HepG2 (cell line): Measurements from ENCODE around the gene THRB. TPM values are rescaled to one million over a fixed set of nuclear protein-coding genes. Genes with fewer than 3 reads are reported as not detected.

ENCODE experiments used
- ATAC-seq: fragments of 200-7000 bp; cut with Tn5 transposase; 3 replicates; pipeline ENCODE4 v1.9.1; 2020; ENCODE audit warnings: mild to moderate bottlenecking, moderate library complexity
- BruUV-seq: library from RNA; stranded (reverse); fragments of 400-500 nt; replicated peaks from 2 replicates; lab custom pipeline; 2021; lab: Mats Ljungman, UMichigan
- CTCF ChIA-PET: fragments of 300-600 bp; formaldehyde crosslinking; extraction: SDS; loops from one replicate; lab custom pipeline; 2021; ENCODE audit warnings: low total read pairs, inconsistent platforms, low intra/inter-chr PET ratio; lab: Yijun Ruan, JAX
- POLR2A ChIA-PET: fragments of 350-600 bp; sonication (Branson Sonifier 250); formaldehyde crosslinking; loops from one replicate; lab custom pipeline; 2020; ENCODE audit warnings: antibody characterized with exemption, inconsistent platforms; lab: Yijun Ruan, JAX
- DNase-seq: peaks from one replicate; pipeline ENCODE4 v3.0.0-alpha.2; 2015; ENCODE audit warnings: low spot score
- FAIRE-seq: peaks from 3 replicates; lab custom pipeline; 2011; peaks lifted over from hg19 to GRCh38; lab: Jason Lieb, UNC
- H2AFZ ChIP-seq: one replicate; pipeline ENCODE4 v1.6.1; 2011; ENCODE audit warnings: low read length, inconsistent platforms
- H3K27ac ChIP-seq: fragments of 300-600 bp; 3 replicates; pipeline ENCODE4 v1.8.0; 2011; ENCODE audit warnings: mixed run types, mild to moderate bottlenecking, mixed read lengths, low read length, inconsistent platforms; ENCODE audit not compliant: insufficient read depth; ENCODE audit errors: extremely low read length
- H3K27me3 ChIP-seq, 2 experiments: fragments of 200-600 bp in 1 of 2; 2 replicates in 1 of 2; 3 replicates in 1 of 2; pipeline versions ENCODE4 v1.6.0 to v1.8.0; 2011; ENCODE audit warnings: low read length in 2 of 2, mild to moderate bottlenecking in 2 of 2, moderate library complexity in 2 of 2, inconsistent platforms in 1 of 2; ENCODE audit not compliant: insufficient read depth in 2 of 2, control insufficient read depth in 1 of 2
- H3K36me3 ChIP-seq, 2 experiments: fragments of 200-600 bp in 1 of 2; replicated peaks in 1 of 2; 2 replicates in 1 of 2; 3 replicates in 1 of 2; pipeline versions ENCODE4 v1.5.1 to v1.8.0; 2011; ENCODE audit warnings: low read length in 2 of 2, inconsistent platforms in 1 of 2; ENCODE audit not compliant: insufficient read depth in 2 of 2, control insufficient read depth in 1 of 2
- H3K4me1 ChIP-seq: 2 replicates; pipeline ENCODE4 v1.5.1; 2012; ENCODE audit warnings: low read length, inconsistent platforms; ENCODE audit not compliant: insufficient read depth
- H3K4me2 ChIP-seq: 2 replicates; pipeline ENCODE4 v1.6.0; 2011; ENCODE audit warnings: low read depth, low read length, inconsistent platforms
- H3K4me3 ChIP-seq, 3 experiments: fragments of 200-600 bp in 1 of 3; sonication (generic), shearing (Covaris generic) in 1 of 3; replicated peaks in 1 of 3; 2 replicates each; pipeline ENCODE4 v1.5.1; 2011 to 2016; ENCODE audit warnings: low read length in 3 of 3, inconsistent platforms in 2 of 3, low read depth in 2 of 3, mild to moderate bottlenecking in 2 of 3, control low read depth in 1 of 3, mixed read lengths in 1 of 3; ENCODE audit not compliant: insufficient read depth in 1 of 3
- H3K79me2 ChIP-seq: one replicate; pipeline ENCODE4 v1.6.1; 2011; ENCODE audit warnings: low read length, inconsistent platforms; ENCODE audit not compliant: insufficient read depth
- H3K9ac ChIP-seq: 2 replicates; pipeline ENCODE4 v1.6.0; 2011; ENCODE audit warnings: mild to moderate bottlenecking, low read depth, low read length, inconsistent platforms; ENCODE audit not compliant: insufficient read depth
- H3K9me3 ChIP-seq: 2 replicates; pipeline ENCODE4 v1.5.1; 2012; ENCODE audit warnings: mild to moderate bottlenecking, low read length
- H4K20me1 ChIP-seq: 2 replicates; pipeline ENCODE4 v1.6.0; 2011; ENCODE audit warnings: inconsistent platforms, mild to moderate bottlenecking, low read length, moderate library complexity; ENCODE audit not compliant: insufficient read depth
- ARID4A ChIP-seq: sonication (generic); formaldehyde crosslinking; IDR thresholded peaks from 2 replicates; pipeline ENCODE4 v1.5.0; 2020; ENCODE audit warnings: mild to moderate bottlenecking, missing genetic modification reagents, borderline replicate concordance
- ARNT ChIP-seq: fragments of 450-650 bp; IDR thresholded peaks from 2 replicates; pipeline ENCODE4 v1.6.1; 2017
- DBP ChIP-seq: sonication (generic); formaldehyde crosslinking; IDR thresholded peaks from 2 replicates; pipeline ENCODE4 v1.4.0; 2020; ENCODE audit warnings: missing genetic modification reagents; ENCODE audit errors: not compliant biosample characterization
- DDIT3 ChIP-seq: sonication (generic); formaldehyde crosslinking; IDR thresholded peaks from 2 replicates; pipeline ENCODE4 v1.4.0; 2020; ENCODE audit warnings: mild to moderate bottlenecking, missing genetic modification reagents
- FOXO1 ChIP-seq: sonication (generic); formaldehyde crosslinking; IDR thresholded peaks from 2 replicates; pipeline ENCODE4 v1.4.0; 2020; ENCODE audit warnings: missing genetic modification reagents
- GATAD2A ChIP-seq: IDR thresholded peaks from 2 replicates; pipeline ENCODE4 v1.6.1; 2016
- KDM5A ChIP-seq: fragments of 200-600 bp; sonication (generic); IDR thresholded peaks from 2 replicates; pipeline ENCODE4 v1.7.0; 2018; ENCODE audit warnings: antibody characterized with exemption, mild to moderate bottlenecking, low read length, borderline replicate concordance
- KDM6A ChIP-seq: IDR thresholded peaks from 2 replicates; pipeline ENCODE4 v1.6.1; 2016; ENCODE audit warnings: low read depth
- NONO ChIP-seq, 2 experiments: fragments of 450-650 bp in 1 of 2; sonication (generic) in 1 of 2; formaldehyde crosslinking in 1 of 2; IDR thresholded peaks in 1 of 2; conservative IDR thresholded peaks in 1 of 2; 2 replicates each; pipeline versions ENCODE4 v1.6.1 to v1.8.0; 2017 to 2022; ENCODE audit warnings: mild to moderate bottlenecking in 1 of 2, missing genetic modification reagents in 1 of 2, moderate library complexity in 1 of 2
- POGZ ChIP-seq: sonication (generic); formaldehyde crosslinking; IDR thresholded peaks from 2 replicates; pipeline ENCODE4 v1.4.0; 2020; ENCODE audit warnings: mild to moderate bottlenecking, missing genetic modification reagents
- TBL1XR1 ChIP-seq: fragments of 150-350 bp; IDR thresholded peaks from 2 replicates; pipeline ENCODE4 v1.6.1; 2014; ENCODE audit warnings: borderline replicate concordance, low read length; ENCODE audit not compliant: partially characterized antibody
- ZNF431 ChIP-seq: sonication (generic); formaldehyde crosslinking; IDR thresholded peaks from 2 replicates; pipeline ENCODE4 v1.9.0; 2022; ENCODE audit warnings: missing genetic modification reagents, low read depth, mild to moderate bottlenecking, borderline replicate concordance
- ZNF512 ChIP-seq: sonication (generic); formaldehyde crosslinking; IDR thresholded peaks from 2 replicates; pipeline ENCODE4 v1.4.0; 2020; ENCODE audit warnings: mild to moderate bottlenecking, missing genetic modification reagents
- ZNF563 ChIP-seq: sonication (generic); formaldehyde crosslinking; IDR thresholded peaks from 2 replicates; pipeline ENCODE4 v1.8.0; 2022; ENCODE audit warnings: mild to moderate bottlenecking, moderate library complexity, missing genetic modification reagents
- ZNF691 ChIP-seq: sonication (generic); formaldehyde crosslinking; IDR thresholded peaks from 2 replicates; pipeline ENCODE4 v1.4.0; 2020; ENCODE audit warnings: missing genetic modification reagents, low read depth, mild to moderate bottlenecking, borderline replicate concordance
- ZNF766 ChIP-seq: sonication (generic); formaldehyde crosslinking; IDR thresholded peaks from 2 replicates; pipeline ENCODE4 v1.5.0; 2020; ENCODE audit warnings: missing genetic modification reagents, borderline replicate concordance
- WGBS: methylation state at CpG from one replicate; pipeline ENCODE4 v1.1.6; 2017; ENCODE audit warnings: low lambda C conversion rate; 5-methylcytosine and 5-hydroxymethylcytosine counted together
- in situ Hi-C: cut with HindIII; loops from 2 replicates; pipeline ENCODE4 v1.10.0; 2017; ENCODE audit warnings: low pct_unique_long_range_greater_than_20kb; ENCODE audit not compliant: extremely low pct_ligation_motif_present
- intact Hi-C: fragments of 100-400 bp; cut with micrococcal nuclease; formaldehyde crosslinking; loops from one replicate; pipeline ENCODE4 v1.10.0; 2022; ENCODE audit not compliant: unreplicated experiment
- polyA plus RNA-seq, 8 experiments: library from polyadenylated mRNA; depleted of rRNA in 3 of 8; stranded (reverse) in 7 of 8; unstranded in 1 of 8; fragments of >200 nt; fragmentation: Illumina TruSeq in 4 of 8; extraction: Trizol in 4 of 8; gene quantifications; 2 replicates each; pipeline versions ENCODE4 v1.2.1 to v1.2.3, GENCODE V29; 2011 to 2016; ENCODE audit warnings: low read depth in 4 of 8, missing spikeins in 1 of 8, mixed read lengths in 1 of 8; ENCODE audit not compliant: insufficient read depth in 1 of 8
- total RNA-seq, 5 experiments: library from RNA; depleted of rRNA; stranded (reverse); fragments of >200 nt; fragmentation: Illumina TruSeq; extraction: Trizol; gene quantifications; 2 replicates each; pipeline ENCODE4 v1.2.3, GENCODE V29; 2016; ENCODE audit warnings: low read depth in 1 of 5

The THRB gene
- total and polyA plus RNA-seq, 2 of the 13 experiments (the other 11 are each of a cell fraction or from before 2014, with no cell fraction given): 4.7 to 22.7 TPM

GRCh38 chr3:24242012-24242698 is 252.5 kb downstream of the THRB start:
- H3K9me3 ChIP-seq: no peaks in the 10 kb centered on the region
- H2AFZ ChIP-seq: no peak overlapping the region
- intact Hi-C loops (no loop called here), in situ Hi-C loops (loop anchor here (5.0 kb wide), 1 partner anchor 250 kb away; no protein-coding TSS in a partner anchor)
- no peaks in the 10 kb centered on the region for H3K79me2 ChIP-seq
- no TSS peak for BruUV-seq
- H4K20me1 ChIP-seq: peaks cover 3% of the 10 kb centered on the region; the same call in 1 of the 2 replicates
- no peaks in the 10 kb centered on the region for H3K27me3 ChIP-seq
- FAIRE-seq: no peak
- no peak overlapping the region for H3K4me2 ChIP-seq
- no peak overlapping the region for H3K4me3 ChIP-seq
- ATAC-seq: no peak
- peaks cover 10% of the 10 kb centered on the region for H3K4me1 ChIP-seq
- CTCF ChIA-PET: no interaction called here
- DNase-seq: no peak
- POLR2A ChIA-PET: no interaction called here
- TF ChIP-seq GATAD2A (CRISPR knock-in tag) (no peak), ZNF766 (CRISPR knock-in tag) (no peak), ARNT (no peak), ZNF691 (CRISPR knock-in tag) (no peak), KDM5A (no peak), NONO (IDR thresholded peaks at IDR 0.05) (no peak), NONO (CRISPR knock-in tag; conservative IDR thresholded peaks at IDR 0.05) (no peak), POGZ (CRISPR knock-in tag) (no peak), TBL1XR1 (no peak), ZNF431 (CRISPR knock-in tag) (no peak), ZNF563 (no peak), DDIT3 (CRISPR knock-in tag) (no peak), KDM6A (CRISPR knock-in tag) (no peak), ZNF512 (CRISPR knock-in tag) (no peak), ARID4A (CRISPR knock-in tag) (no peak), FOXO1 (no peak), DBP (no peak)
- 96% methylated on average over 6 of the region's 6 CpGs for WGBS
- H3K27ac ChIP-seq: no peak overlapping the region
- no peaks in the 10 kb centered on the region for H3K36me3 ChIP-seq
- no peak overlapping the region for H3K9ac ChIP-seq
